Measurements from ENCODE around the gene ADAMTS19.

- TF ChIP-seq EZH2 (IDR thresholded peaks at IDR 0.05; ENCODE audit: insufficient read depth, poor library complexity, severe bottlenecking): no peak
- no peak for TF ChIP-seq EZH2phosphoT487 (IDR thresholded peaks at IDR 0.05; ENCODE audit: insufficient read depth, low read depth)
Measured at GRCh38 chr5:129670957-129671500, 210.9 kb downstream of the ADAMTS19 start.
